Lung (tissue), 12 donors: Measurements from ENCODE around the gene TMC5. TPM values are rescaled to one million over a fixed set of nuclear protein-coding genes. Genes with fewer than 3 reads are reported as not detected.
A peak's percentile ranks its signal among the peaks of the same experiment; 100 is the strongest.

ENCODE experiments used
- ATAC-seq: fragments of 200-7000 bp; cut with Tn5 transposase; one replicate; pipeline ENCODE4 v1.9.1; 2020; ENCODE audit warnings: moderate number of reproducible peaks; ENCODE audit not compliant: insufficient read depth, low FRiP score
- DNase-seq, 3 donors: peaks; one replicate each; pipeline ENCODE4 v3.0.0-alpha.2; 2013 to 2017
- H3K27ac ChIP-seq, 2 donors: one replicate each; pipeline ENCODE4 v1.5.1; 2013; ENCODE audit warnings: mild to moderate bottlenecking in 2 of 2, moderate library complexity in 2 of 2, control low read depth in 1 of 2, inconsistent platforms in 1 of 2, low read depth in 1 of 2, low read length in 1 of 2
- H3K27me3 ChIP-seq, 3 donors: one replicate each; pipeline ENCODE4 v1.5.1; 2013; ENCODE audit warnings: low read length in 2 of 3; ENCODE audit not compliant: control insufficient read depth in 3 of 3, insufficient read depth in 3 of 3
- H3K36me3 ChIP-seq, 4 donors: one replicate each; pipeline ENCODE4 v1.5.1; 2013; ENCODE audit warnings: low read length in 4 of 4, mild to moderate bottlenecking in 1 of 4, moderate library complexity in 1 of 4; ENCODE audit not compliant: control insufficient read depth in 4 of 4, insufficient read depth in 4 of 4
- H3K4me1 ChIP-seq, 5 donors: one replicate each; pipeline ENCODE4 v1.5.1; 2013; ENCODE audit warnings: low read length in 5 of 5, mild to moderate bottlenecking in 2 of 5, moderate library complexity in 1 of 5; ENCODE audit not compliant: control insufficient read depth in 5 of 5, insufficient read depth in 5 of 5
- H3K4me3 ChIP-seq: one replicate; pipeline ENCODE4 v1.5.1; 2013; ENCODE audit warnings: mild to moderate bottlenecking, control low read depth, moderate library complexity
- H3K9ac ChIP-seq, 2 donors: one replicate each; pipeline ENCODE4 v1.5.1; 2013; ENCODE audit warnings: low read length in 2 of 2, control low read depth in 1 of 2; ENCODE audit not compliant: insufficient read depth in 1 of 2
- H3K9me3 ChIP-seq, 4 donors: one replicate each; pipeline ENCODE4 v1.5.1; 2013; ENCODE audit warnings: low read length in 3 of 4, mild to moderate bottlenecking in 1 of 4, moderate library complexity in 1 of 4; ENCODE audit not compliant: control insufficient read depth in 4 of 4, insufficient read depth in 3 of 4
- WGBS, 2 donors: extraction: QIAGEN DNeasy Blood & Tissue Kit; methylation state at CpG; one replicate each; pipeline ENCODE4 v1.1.7; 2013; 5-methylcytosine and 5-hydroxymethylcytosine counted together
- polyA plus RNA-seq, 2 donors: library from polyadenylated mRNA; stranded (reverse); fragments of 200-250 nt; gene quantifications; one replicate each; pipeline ENCODE4 v1.2.1, GENCODE V29; 2013
- total RNA-seq, 2 donors: library from RNA; depleted of rRNA in 1 of 2; stranded (reverse); fragments of >200 nt in 1 of 2; gene quantifications; one replicate each; pipeline ENCODE4 v1.2.1, GENCODE V29; 2014 to 2021
- TF ChIP-seq, protein P1 (sequence below): IDR thresholded peaks from 2 replicates; pipeline ENCODE4 v1.5.1; 2012; ENCODE audit warnings: mild to moderate bottlenecking; ENCODE audit errors: control extremely low read depth, extremely low read depth
- donor health status: control.
- donor health status: control.
- donor health status: Bipolar disorder and iron deficiency.
- donor health status: healthy.
- donor health status: DM: yes; HTN: yes; CAD: no.

The TMC5 gene
- total and polyA plus RNA-seq, 4 donors: 43.2 to 129 (median 53.4) TPM

DNA sequence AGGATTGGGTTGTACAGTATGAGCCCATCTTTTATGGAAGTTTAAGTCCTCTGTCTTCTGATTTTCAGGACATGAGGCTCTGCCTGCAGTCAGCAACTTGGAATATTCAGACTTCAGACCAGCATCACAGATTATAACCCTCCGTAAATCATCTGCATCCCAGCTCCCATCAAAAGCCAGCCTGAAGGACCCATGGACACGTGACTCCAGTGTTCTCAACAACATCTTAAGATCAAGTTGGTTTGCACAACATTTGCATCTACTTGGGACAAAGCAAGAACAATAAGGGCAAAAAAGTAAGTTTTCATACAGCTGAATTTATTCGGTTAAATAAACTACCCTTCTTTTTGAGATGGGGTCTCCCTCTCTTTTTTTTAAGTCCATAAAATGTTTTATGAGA, 12.7 kb downstream of the TMC5 start:
- Histone ChIP-seq H3K9me3 (no peaks in the 10 kb centered on the region), H3K27me3 (no peaks in the 10 kb centered on the region), H3K4me1 (peaks cover 0 to 5% (median 0%) of the 10 kb centered on the region in 5 donors), H3K36me3 (no peaks in the 10 kb centered on the region), H3K27ac (peak overlapping the region in 1 of 2 donors; percentile 57), H3K9ac (no peak overlapping the region), H3K4me3 (no peak overlapping the region)
- 72 to 91% methylated on average over 3 of the region's 3 CpGs for WGBS, 2 donors
- DNase-seq (no peak), ATAC-seq (no peak)
- TF ChIP-seq, protein P1, sequence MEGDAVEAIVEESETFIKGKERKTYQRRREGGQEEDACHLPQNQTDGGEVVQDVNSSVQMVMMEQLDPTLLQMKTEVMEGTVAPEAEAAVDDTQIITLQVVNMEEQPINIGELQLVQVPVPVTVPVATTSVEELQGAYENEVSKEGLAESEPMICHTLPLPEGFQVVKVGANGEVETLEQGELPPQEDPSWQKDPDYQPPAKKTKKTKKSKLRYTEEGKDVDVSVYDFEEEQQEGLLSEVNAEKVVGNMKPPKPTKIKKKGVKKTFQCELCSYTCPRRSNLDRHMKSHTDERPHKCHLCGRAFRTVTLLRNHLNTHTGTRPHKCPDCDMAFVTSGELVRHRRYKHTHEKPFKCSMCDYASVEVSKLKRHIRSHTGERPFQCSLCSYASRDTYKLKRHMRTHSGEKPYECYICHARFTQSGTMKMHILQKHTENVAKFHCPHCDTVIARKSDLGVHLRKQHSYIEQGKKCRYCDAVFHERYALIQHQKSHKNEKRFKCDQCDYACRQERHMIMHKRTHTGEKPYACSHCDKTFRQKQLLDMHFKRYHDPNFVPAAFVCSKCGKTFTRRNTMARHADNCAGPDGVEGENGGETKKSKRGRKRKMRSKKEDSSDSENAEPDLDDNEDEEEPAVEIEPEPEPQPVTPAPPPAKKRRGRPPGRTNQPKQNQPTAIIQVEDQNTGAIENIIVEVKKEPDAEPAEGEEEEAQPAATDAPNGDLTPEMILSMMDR: no peak

DNA sequence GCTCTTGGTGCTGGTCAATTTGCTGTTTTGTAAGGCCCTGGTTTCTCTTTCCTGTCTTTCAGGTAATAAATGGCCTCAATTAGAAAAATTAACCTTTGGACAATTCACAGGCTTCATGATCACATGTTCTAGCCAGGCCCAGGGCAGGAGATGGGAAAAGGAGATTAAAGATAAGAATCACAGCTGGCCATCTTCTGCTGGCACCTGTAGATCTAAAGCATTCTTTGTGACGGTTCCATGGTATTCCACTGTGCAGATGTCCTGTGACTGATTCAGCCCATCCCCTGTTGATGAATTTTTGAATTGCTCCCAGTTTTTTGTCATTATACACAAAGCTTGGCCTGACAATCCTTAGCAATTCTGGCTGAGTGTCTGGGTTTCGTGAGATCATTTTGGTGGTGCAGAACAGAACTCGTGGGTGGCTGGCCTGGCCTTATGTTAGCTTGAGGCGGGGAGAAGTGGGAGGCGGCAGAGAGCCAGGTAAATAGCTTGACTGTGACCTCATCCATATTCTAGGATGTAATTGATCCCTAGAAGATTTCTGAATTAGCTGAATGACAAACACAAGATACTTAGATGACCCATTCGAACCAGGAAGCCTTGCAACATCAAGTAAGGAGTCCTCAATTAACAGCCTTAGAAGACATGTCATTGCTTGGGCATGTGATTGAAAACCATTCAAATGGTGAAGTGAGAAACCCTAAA, 14.1 kb downstream of the TMC5 start:
- WGBS, 2 donors: 77 to 89% methylated on average over 6 of the region's 6 CpGs
- H3K27ac ChIP-seq: peak overlapping the region in 1 of 2 donors; percentile 85
- H3K36me3 ChIP-seq: no peaks in the 10 kb centered on the region
- no peak overlapping the region for H3K4me3 ChIP-seq
- no peaks in the 10 kb centered on the region for H3K27me3 ChIP-seq
- no peaks in the 10 kb centered on the region for H3K9me3 ChIP-seq
- TF ChIP-seq, protein P1: no peak
- H3K4me1 ChIP-seq: peaks cover 0 to 6% (median 0%) of the 10 kb centered on the region in 5 donors
- ATAC-seq: no peak
- DNase-seq: no peak
- no peak overlapping the region for H3K9ac ChIP-seq

DNA sequence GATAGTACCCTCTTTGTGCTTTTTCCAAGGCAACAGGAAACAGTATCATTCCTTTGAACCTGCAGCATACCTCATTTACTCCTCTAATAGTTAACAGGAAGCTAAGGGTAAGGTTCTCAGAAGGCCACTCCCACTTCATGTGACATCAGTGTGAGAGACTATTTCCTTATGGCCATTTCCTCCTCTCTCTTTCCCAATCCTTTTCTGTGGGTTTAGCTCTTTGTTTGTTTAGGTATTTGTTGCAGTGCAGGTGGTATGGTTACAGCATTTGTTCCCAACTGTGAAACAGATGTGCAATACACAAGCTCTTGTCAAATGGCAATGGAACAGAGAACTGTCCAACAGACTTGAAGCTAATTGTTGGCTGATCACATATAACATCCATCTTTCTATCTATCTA, 14.7 kb downstream of the TMC5 start:
- peak; percentile 64 for ATAC-seq
- Histone ChIP-seq H3K4me3 (no peak overlapping the region), H3K36me3 (no peaks in the 10 kb centered on the region), H3K4me1 (peaks cover 0 to 8% (median 0%) of the 10 kb centered on the region in 5 donors), H3K9ac (no peak overlapping the region), H3K9me3 (no peaks in the 10 kb centered on the region), H3K27me3 (no peaks in the 10 kb centered on the region), H3K27ac (no peak overlapping the region)
- DNase-seq: peak in 2 of 3 donors; percentile 36 to 42
- TF ChIP-seq, protein P1: no peak
